PC-9 (cell line): ENCODE results near the gene GLO1.

ENCODE experiments used
- EZH2 ChIP-seq: fragments of 200-600 bp; sonication (generic); IDR thresholded peaks from 2 replicates; pipeline ENCODE4 v1.8.0; 2017; ENCODE audit warnings: antibody characterized with exemption, low read depth
- TF ChIP-seq, protein P1 (sequence below): fragments of 200-600 bp; sonication (generic); conservative IDR thresholded peaks from 2 replicates; pipeline ENCODE4 v1.6.1; 2017; ENCODE audit warnings: mixed run types, antibody characterized with exemption, mild to moderate bottlenecking, moderate library complexity

DNA sequence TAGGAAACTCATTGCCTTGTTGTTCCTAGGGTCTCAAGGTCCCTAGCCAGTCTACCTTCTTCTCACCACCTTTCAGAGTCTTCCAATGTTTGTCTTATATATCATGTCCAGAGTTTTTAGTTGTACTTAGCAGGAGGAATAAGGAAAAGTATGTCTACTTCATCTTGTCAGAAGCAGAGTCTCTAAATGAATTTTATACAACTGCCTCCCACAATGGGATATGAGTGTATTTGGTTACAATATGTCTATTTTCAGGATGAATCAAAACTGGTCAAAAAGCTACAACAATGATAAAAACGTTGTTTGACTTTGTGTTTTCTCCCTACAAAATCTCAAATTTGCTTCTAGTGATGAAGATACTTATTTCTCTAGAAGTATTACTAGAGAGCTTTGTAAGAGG is 7.0 kb downstream of the GLO1 start:
- TF ChIP-seq, protein P1, sequence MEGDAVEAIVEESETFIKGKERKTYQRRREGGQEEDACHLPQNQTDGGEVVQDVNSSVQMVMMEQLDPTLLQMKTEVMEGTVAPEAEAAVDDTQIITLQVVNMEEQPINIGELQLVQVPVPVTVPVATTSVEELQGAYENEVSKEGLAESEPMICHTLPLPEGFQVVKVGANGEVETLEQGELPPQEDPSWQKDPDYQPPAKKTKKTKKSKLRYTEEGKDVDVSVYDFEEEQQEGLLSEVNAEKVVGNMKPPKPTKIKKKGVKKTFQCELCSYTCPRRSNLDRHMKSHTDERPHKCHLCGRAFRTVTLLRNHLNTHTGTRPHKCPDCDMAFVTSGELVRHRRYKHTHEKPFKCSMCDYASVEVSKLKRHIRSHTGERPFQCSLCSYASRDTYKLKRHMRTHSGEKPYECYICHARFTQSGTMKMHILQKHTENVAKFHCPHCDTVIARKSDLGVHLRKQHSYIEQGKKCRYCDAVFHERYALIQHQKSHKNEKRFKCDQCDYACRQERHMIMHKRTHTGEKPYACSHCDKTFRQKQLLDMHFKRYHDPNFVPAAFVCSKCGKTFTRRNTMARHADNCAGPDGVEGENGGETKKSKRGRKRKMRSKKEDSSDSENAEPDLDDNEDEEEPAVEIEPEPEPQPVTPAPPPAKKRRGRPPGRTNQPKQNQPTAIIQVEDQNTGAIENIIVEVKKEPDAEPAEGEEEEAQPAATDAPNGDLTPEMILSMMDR = no peak
- no peak for TF ChIP-seq EZH2
